Osteoblast (primary cell): Measurements from ENCODE around the gene ZNF680. TPM values are rescaled to one million over a fixed set of nuclear protein-coding genes. Genes with fewer than 3 reads are reported as not detected.
"Not testable (repeated sequence)": the region's sequence is repeated elsewhere in the genome, so short reads cannot be mapped to it uniquely, and the experiment has no call there.

Experiments used
- DNase-seq: peaks from one replicate; pipeline ENCODE4 v3.0.0; 2011; ENCODE audit warnings: low spot score, mixed read lengths; ENCODE audit not compliant: insufficient read length; ENCODE audit errors: missing footprints
- H2AFZ ChIP-seq: 2 replicates; pipeline ENCODE4 v1.6.0; 2011; ENCODE audit warnings: mild to moderate bottlenecking, low read length
- H3K27ac ChIP-seq: 2 replicates; pipeline ENCODE4 v1.5.1; 2011; ENCODE audit warnings: mild to moderate bottlenecking, low read depth, low read length, moderate library complexity
- H3K27me3 ChIP-seq: 2 replicates; pipeline ENCODE4 v1.6.0; 2012; ENCODE audit warnings: mild to moderate bottlenecking, control low read depth, inconsistent platforms, low read length, moderate library complexity; ENCODE audit not compliant: insufficient read depth
- H3K36me3 ChIP-seq: 2 replicates; pipeline ENCODE4 v1.5.1; 2011; ENCODE audit warnings: mild to moderate bottlenecking, low read length, control low read depth, moderate library complexity; ENCODE audit not compliant: insufficient read depth
- H3K4me1 ChIP-seq: 2 replicates; pipeline ENCODE4 v1.5.1; 2011; ENCODE audit warnings: mild to moderate bottlenecking, low read length, control low read depth, moderate library complexity; ENCODE audit not compliant: insufficient read depth
- H3K4me2 ChIP-seq: 2 replicates; pipeline ENCODE4 v1.6.0; 2011; ENCODE audit warnings: mild to moderate bottlenecking, low read length; ENCODE audit not compliant: insufficient read depth
- H3K4me3 ChIP-seq: fragments of 200-600 bp; sonication (generic); 3 replicates; pipeline ENCODE4 v1.5.1; 2012; ENCODE audit warnings: mild to moderate bottlenecking, low read length, inconsistent platforms; ENCODE audit not compliant: insufficient read depth
- H3K79me2 ChIP-seq: 2 replicates; pipeline ENCODE4 v1.6.0; 2012; ENCODE audit warnings: mild to moderate bottlenecking, low read length, control low read depth, inconsistent platforms; ENCODE audit not compliant: insufficient read depth
- H3K9me3 ChIP-seq: 2 replicates; pipeline ENCODE4 v1.5.1; 2011; ENCODE audit warnings: low read depth, low read length, control low read depth
- H4K20me1 ChIP-seq: 2 replicates; pipeline ENCODE4 v1.6.0; 2012; ENCODE audit warnings: mild to moderate bottlenecking, low read length, control low read depth; ENCODE audit not compliant: insufficient read depth
- total RNA-seq: library from RNA; depleted of rRNA; stranded (reverse); fragments of >200 nt; gene quantifications from 2 replicates; pipeline ENCODE4 v1.2.3, GENCODE V29; 2012
- TF ChIP-seq, protein P1 (sequence below): IDR thresholded peaks from 2 replicates; pipeline ENCODE4 v1.5.1; 2011; ENCODE audit warnings: mild to moderate bottlenecking, low read depth, low read length, moderate library complexity; ENCODE audit errors: extremely low read depth

Gene ZNF680
- total RNA-seq, 1 donor: 12.7 TPM

GRCh38 chr7:64581391-64581790 lies 18.5 kb upstream of the ZNF680 start:
- H3K79me2 ChIP-seq: no peaks in the 10 kb centered on the region
- H3K4me2 ChIP-seq: no peak overlapping the region
- no peak overlapping the region for H3K27ac ChIP-seq
- no peaks in the 10 kb centered on the region for H4K20me1 ChIP-seq
- DNase-seq: no peak
- no peak overlapping the region for H3K4me3 ChIP-seq
- no peaks in the 10 kb centered on the region for H3K4me1 ChIP-seq
- TF ChIP-seq, protein P1, sequence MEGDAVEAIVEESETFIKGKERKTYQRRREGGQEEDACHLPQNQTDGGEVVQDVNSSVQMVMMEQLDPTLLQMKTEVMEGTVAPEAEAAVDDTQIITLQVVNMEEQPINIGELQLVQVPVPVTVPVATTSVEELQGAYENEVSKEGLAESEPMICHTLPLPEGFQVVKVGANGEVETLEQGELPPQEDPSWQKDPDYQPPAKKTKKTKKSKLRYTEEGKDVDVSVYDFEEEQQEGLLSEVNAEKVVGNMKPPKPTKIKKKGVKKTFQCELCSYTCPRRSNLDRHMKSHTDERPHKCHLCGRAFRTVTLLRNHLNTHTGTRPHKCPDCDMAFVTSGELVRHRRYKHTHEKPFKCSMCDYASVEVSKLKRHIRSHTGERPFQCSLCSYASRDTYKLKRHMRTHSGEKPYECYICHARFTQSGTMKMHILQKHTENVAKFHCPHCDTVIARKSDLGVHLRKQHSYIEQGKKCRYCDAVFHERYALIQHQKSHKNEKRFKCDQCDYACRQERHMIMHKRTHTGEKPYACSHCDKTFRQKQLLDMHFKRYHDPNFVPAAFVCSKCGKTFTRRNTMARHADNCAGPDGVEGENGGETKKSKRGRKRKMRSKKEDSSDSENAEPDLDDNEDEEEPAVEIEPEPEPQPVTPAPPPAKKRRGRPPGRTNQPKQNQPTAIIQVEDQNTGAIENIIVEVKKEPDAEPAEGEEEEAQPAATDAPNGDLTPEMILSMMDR: no peak
- no peak overlapping the region for H2AFZ ChIP-seq
- no peaks in the 10 kb centered on the region for H3K9me3 ChIP-seq
- H3K27me3 ChIP-seq: no peaks in the 10 kb centered on the region
- no peaks in the 10 kb centered on the region for H3K36me3 ChIP-seq

GRCh38 chr7:64574540-64575099 lies 11.7 kb upstream of the ZNF680 start:
- H3K4me3 ChIP-seq: peak overlapping the region; percentile 69
- no peaks in the 10 kb centered on the region for H3K79me2 ChIP-seq
- TF ChIP-seq, protein P1: no peak
- H3K27ac ChIP-seq: no peak overlapping the region
- peak overlapping the region; percentile 85 for H2AFZ ChIP-seq
- H4K20me1 ChIP-seq: no peaks in the 10 kb centered on the region
- H3K27me3 ChIP-seq: no peaks in the 10 kb centered on the region
- H3K4me1 ChIP-seq: no peaks in the 10 kb centered on the region
- H3K36me3 ChIP-seq: no peaks in the 10 kb centered on the region
- H3K4me2 ChIP-seq: peak overlapping the region; percentile 76
- peak; percentile 95 for DNase-seq
- no peaks in the 10 kb centered on the region for H3K9me3 ChIP-seq

DNA sequence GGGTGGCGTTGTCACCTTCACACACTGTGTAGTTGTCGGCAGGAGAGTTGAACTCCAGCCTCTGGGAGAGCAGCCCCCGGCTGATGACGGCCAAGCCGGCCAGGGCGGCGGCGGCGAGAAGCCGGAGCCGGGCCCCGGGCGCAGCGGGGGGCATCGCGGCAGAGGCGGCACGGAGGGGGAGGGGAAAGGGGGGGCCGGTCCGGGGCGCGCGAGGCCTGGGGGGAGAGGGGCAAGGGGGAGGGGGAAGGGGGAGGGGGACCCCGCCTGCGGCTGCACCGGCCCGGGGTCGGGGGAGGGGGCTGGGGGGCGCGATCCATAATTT lies 7.4 kb upstream of the ZNF680 start:
- not testable (repeated sequence) for H3K9me3 ChIP-seq, H3K36me3 ChIP-seq, H4K20me1 ChIP-seq, DNase-seq, H3K4me1 ChIP-seq, H3K79me2 ChIP-seq, H3K27me3 ChIP-seq, H3K27ac ChIP-seq
- H2AFZ ChIP-seq: peak overlapping the region; percentile 87
- peak overlapping the region; percentile 61 for H3K4me3 ChIP-seq
- H3K4me2 ChIP-seq: peak overlapping the region; percentile 79

- H3K27ac ChIP-seq, H3K9me3 ChIP-seq, H3K36me3 ChIP-seq, H3K27me3 ChIP-seq, H3K4me1 ChIP-seq, H3K79me2 ChIP-seq, H4K20me1 ChIP-seq: not testable (repeated sequence)
- peak; percentile 78 for DNase-seq
- TF ChIP-seq, protein P1: peak; percentile 19
- H3K4me2 ChIP-seq: peak overlapping the region; percentile 79
- H3K4me3 ChIP-seq: peak overlapping the region; percentile 61
- H2AFZ ChIP-seq: peak overlapping the region; percentile 87
Measured at GRCh38 chr7:64569372-64570283, 6.8 kb upstream of the ZNF680 start.
